OCI-LY3 (cell line): ENCODE measurements around the gene CARHSP1.

ENCODE experiments used
- CTCF ChIP-seq: fragments of 200-600, 300-600 bp; sonication (generic); IDR thresholded peaks from 2 replicates; pipeline ENCODE4 v1.5.1; 2014; ENCODE audit warnings: antibody characterized with exemption, low read length, low read depth
- EZH2phosphoT487 ChIP-seq: fragments of 200-600 bp; shearing (Covaris generic); IDR thresholded peaks from 2 replicates; pipeline ENCODE4 v1.6.1; 2018; ENCODE audit warnings: antibody characterized with exemption, mixed run types, low read depth

DNA sequence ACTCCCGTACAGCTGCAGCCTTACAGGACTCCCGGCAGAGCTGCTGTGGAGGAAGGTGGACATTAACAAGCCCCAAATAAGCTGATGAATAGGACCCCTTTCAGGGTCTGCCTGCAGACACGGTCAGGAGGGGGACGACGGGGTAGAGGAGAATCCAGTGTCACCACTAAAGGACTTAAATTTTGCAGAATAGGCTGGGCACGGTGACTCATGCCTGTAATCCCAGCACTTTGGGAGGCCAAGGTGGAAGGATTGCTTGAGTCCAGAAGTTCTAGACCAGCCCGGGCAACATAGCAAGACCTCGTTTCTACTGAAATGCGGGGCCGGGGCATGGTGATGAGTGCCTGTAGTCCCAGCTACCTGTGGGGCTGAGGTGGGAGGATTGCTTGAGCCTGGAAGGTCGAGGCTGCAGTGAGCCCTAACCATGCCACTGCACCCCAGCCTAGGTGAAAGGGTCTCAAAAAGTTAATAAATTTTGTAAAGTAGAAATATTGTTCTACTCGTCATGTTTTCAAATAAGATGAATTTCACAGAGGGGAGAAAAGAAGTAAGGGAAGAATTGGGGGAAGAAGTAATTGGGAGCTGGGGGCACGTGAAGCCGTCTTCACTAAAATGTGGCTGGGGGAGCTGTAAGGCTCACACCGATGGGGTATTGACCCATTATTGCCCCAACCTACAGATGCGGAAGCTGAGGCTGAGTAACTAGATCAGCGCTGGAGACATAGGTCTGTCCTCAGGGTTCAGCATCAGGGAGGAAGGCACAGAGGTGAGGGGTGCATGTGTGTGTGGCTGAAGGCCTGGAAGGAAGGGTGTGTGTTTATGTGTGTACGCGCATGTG is 18.0 kb upstream of the CARHSP1 start:
- TF ChIP-seq EZH2phosphoT487 (no peak), CTCF (no peak)
